ENCODE measurements around the gene TRIM58.

The TRIM58 gene

DNA sequence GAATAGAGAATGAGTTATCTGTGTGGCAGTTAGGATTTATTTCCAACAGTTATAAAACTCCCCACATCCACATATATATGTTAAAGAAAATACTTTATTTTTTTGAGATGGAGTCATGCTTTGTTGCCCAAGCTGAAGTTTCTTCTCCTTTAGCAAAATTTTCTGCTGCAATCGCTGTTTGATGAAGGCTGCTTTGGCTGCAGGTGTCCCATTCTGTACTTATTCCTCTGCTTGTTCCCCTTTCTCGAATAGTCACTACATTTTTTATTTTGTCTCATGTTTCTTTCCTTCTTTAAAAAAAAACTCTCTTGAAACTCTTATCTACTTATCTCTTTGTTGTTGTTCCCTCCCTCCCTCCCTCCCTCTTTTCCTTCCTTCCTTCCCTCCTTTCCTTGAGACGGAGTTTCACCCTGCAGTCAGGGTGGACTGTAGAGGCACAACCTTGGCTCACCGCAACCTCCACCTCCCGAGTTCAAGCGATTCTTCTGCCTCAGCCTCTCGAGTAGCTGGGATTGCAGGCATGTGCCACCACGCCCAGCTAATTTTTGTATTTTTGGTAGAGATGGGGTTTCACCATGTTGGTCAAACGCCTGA lies 49.0 kb downstream of the TRIM58 start:
- H3K4me1 ChIP-seq (ENCODE audit: control insufficient read depth, insufficient read depth, low read length): no peaks in the 10 kb centered on the region
- H3K27ac ChIP-seq (ENCODE audit: extremely low read depth, low read depth, low read length): no peak overlapping the region
- CTCF ChIA-PET: no interaction called here
- no peaks in the 10 kb centered on the region for H3K36me3 ChIP-seq (ENCODE audit: control insufficient read depth in 2 of 2, insufficient read depth in 1 of 2, low read length in 2 of 2)
- POLR2A ChIA-PET: no interaction called here
- H3K9me3 ChIP-seq (ENCODE audit: control insufficient read depth, insufficient read depth, low read depth, low read length): no peaks in the 10 kb centered on the region
- no peak overlapping the region for H3K4me3 ChIP-seq (ENCODE audit: low read depth, low read length)
- TF ChIP-seq ZBTB21 (tag by site-specific recombination; IDR thresholded peaks at IDR 0.05) (no peak), GLIS2 (tag by site-specific recombination; IDR thresholded peaks at IDR 0.05) (no peak)

DNA sequence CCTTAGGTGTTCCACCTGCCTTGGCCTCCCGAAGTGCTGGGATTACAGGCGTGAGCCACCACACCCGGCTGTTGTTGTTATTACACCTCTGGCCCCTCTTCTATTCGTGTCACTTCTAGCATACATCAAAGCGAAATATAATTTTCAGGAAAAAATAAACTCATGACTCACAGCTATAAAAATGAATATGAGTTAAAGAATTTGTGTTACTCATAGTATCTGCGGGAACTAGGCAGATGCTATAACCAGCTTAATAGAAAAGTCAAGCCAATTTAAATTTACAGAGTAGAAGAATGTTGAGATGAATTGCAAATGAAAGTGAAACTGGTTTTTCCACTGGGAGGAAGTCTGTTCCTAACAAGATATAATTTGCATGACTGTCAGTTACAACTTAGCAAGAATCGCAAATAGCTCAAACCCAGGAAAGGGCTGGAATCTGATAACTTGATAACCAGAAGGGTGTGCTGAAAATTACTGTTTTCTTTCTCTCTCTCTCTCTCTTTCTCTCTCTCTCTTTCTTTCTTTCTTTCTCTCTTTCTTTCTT lies 49.6 kb downstream of the TRIM58 start:
- Histone ChIP-seq H3K27ac (ENCODE audit: extremely low read depth, low read depth, low read length) (no peak overlapping the region), H3K4me3 (ENCODE audit: low read depth, low read length) (no peak overlapping the region), H3K4me1 (ENCODE audit: control insufficient read depth, insufficient read depth, low read length) (no peaks in the 10 kb centered on the region), H3K36me3 (ENCODE audit: control insufficient read depth in 2 of 2, insufficient read depth in 1 of 2, low read length in 2 of 2) (no peaks in the 10 kb centered on the region), H3K9me3 (ENCODE audit: control insufficient read depth, insufficient read depth, low read depth, low read length) (no peaks in the 10 kb centered on the region)
- POLR2A ChIA-PET: no interaction called here
- CTCF ChIA-PET: no interaction called here
- TF ChIP-seq, protein P1, sequence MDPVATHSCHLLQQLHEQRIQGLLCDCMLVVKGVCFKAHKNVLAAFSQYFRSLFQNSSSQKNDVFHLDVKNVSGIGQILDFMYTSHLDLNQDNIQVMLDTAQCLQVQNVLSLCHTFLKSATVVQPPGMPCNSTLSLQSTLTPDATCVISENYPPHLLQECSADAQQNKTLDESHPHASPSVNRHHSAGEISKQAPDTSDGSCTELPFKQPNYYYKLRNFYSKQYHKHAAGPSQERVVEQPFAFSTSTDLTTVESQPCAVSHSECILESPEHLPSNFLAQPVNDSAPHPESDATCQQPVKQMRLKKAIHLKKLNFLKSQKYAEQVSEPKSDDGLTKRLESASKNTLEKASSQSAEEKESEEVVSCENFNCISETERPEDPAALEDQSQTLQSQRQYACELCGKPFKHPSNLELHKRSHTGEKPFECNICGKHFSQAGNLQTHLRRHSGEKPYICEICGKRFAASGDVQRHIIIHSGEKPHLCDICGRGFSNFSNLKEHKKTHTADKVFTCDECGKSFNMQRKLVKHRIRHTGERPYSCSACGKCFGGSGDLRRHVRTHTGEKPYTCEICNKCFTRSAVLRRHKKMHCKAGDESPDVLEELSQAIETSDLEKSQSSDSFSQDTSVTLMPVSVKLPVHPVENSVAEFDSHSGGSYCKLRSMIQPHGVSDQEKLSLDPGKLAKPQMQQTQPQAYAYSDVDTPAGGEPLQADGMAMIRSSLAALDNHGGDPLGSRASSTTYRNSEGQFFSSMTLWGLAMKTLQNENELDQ (tag by site-specific recombination; IDR thresholded peaks at IDR 0.05; ENCODE audit: low read depth): no peak
- TF ChIP-seq MZF1 (tag by site-specific recombination; IDR thresholded peaks at IDR 0.05; ENCODE audit: borderline replicate concordance): no peak
- TF ChIP-seq SP2 (tag by site-specific recombination; IDR thresholded peaks at IDR 0.05): no peak
- TF ChIP-seq ZBTB17 (tag by site-specific recombination; IDR thresholded peaks at IDR 0.05): no peak
- no peak for TF ChIP-seq ZNF146 (tag by site-specific recombination; IDR thresholded peaks at IDR 0.05)

DNA sequence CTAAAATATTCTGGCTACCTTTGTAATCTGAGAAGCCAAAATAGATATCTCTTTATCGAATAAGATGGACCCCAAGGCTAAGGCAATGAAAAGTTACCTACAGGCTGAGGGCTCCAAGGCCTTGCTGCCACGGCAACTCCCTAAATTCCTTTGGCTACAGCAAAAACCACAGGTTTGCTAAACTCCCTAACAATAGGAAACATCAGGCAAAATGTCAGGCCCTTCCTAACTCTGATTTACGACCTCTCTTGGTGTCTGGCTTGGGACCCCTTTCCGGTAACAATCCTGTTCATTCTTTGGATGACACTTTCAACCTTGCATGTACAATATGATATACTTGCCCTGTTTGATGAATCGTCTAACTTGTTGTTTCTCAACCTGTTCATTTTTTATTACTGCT lies 51.8 kb downstream of the TRIM58 start:
- POLR2A ChIA-PET: no interaction called here
- Histone ChIP-seq H3K4me3 (ENCODE audit: low read depth, low read length) (no peak overlapping the region), H3K4me1 (ENCODE audit: control insufficient read depth, insufficient read depth, low read length) (no peaks in the 10 kb centered on the region), H3K27ac (ENCODE audit: extremely low read depth, low read depth, low read length) (no peak overlapping the region), H3K36me3 (ENCODE audit: control insufficient read depth in 2 of 2, insufficient read depth in 1 of 2, low read length in 2 of 2) (no peaks in the 10 kb centered on the region), H3K9me3 (ENCODE audit: control insufficient read depth, insufficient read depth, low read depth, low read length) (no peaks in the 10 kb centered on the region)
- TF ChIP-seq ZNF707 (tag by site-specific recombination; IDR thresholded peaks at IDR 0.05): no peak
- TF ChIP-seq ZFP3 (tag by site-specific recombination; IDR thresholded peaks at IDR 0.05; ENCODE audit: low read depth): no peak
- no peak for TF ChIP-seq MYNN (tag by site-specific recombination; IDR thresholded peaks at IDR 0.05; ENCODE audit: borderline replicate concordance)
- TF ChIP-seq, protein P2, sequence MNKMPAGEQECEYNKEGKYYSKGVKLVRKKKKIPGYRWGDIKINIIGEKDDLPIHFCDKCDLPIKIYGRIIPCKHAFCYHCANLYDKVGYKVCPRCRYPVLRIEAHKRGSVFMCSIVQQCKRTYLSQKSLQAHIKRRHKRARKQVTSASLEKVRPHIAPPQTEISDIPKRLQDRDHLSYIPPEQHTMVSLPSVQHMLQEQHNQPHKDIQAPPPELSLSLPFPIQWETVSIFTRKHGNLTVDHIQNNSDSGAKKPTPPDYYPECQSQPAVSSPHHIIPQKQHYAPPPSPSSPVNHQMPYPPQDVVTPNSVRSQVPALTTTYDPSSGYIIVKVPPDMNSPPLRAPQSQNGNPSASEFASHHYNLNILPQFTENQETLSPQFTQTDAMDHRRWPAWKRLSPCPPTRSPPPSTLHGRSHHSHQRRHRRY (tag by site-specific recombination; IDR thresholded peaks at IDR 0.05): no peak
- no peak for TF ChIP-seq PRDM1 (tag by site-specific recombination; IDR thresholded peaks at IDR 0.05)
- TF ChIP-seq ZNF311 (tag by site-specific recombination; IDR thresholded peaks at IDR 0.05; ENCODE audit: borderline replicate concordance): no peak
- no peak for TF ChIP-seq ZNF274 (IDR thresholded peaks at IDR 0.05; ENCODE audit: low read length)
- no peak for TF ChIP-seq ZNF274 (tag by site-specific recombination; IDR thresholded peaks at IDR 0.05; ENCODE audit: borderline replicate concordance)
- TF ChIP-seq ZNF146 (tag by site-specific recombination; IDR thresholded peaks at IDR 0.05): no peak
- TF ChIP-seq ZNF10 (tag by site-specific recombination; IDR thresholded peaks at IDR 0.05): no peak
- no peak for TF ChIP-seq ZNF324 (tag by site-specific recombination; IDR thresholded peaks at IDR 0.05)
- TF ChIP-seq ZNF174 (tag by site-specific recombination; IDR thresholded peaks at IDR 0.05): no peak
- TF ChIP-seq SETDB1 (IDR thresholded peaks at IDR 0.05; ENCODE audit: insufficient read length, low read length): no peak
- no peak for TF ChIP-seq ZNF677 (tag by site-specific recombination; IDR thresholded peaks at IDR 0.05)
- no peak for TF ChIP-seq ZNF112 (tag by site-specific recombination; IDR thresholded peaks at IDR 0.05)
- no peak for TF ChIP-seq ZNF596 (tag by site-specific recombination; IDR thresholded peaks at IDR 0.05)
- no peak for TF ChIP-seq ZNF184 (tag by site-specific recombination; IDR thresholded peaks at IDR 0.05)
- CTCF ChIA-PET: no interaction called here
